Testis (tissue), 3 donors: Measurements from ENCODE around the gene PFKFB3. TPM values are rescaled to one million over a fixed set of nuclear protein-coding genes. Genes with fewer than 3 reads are reported as not detected.
"Not testable (repeated sequence)": the region's sequence is repeated elsewhere in the genome, so short reads cannot be mapped to it uniquely, and the experiment has no call there.

Experiments used
- DNase-seq: peaks from one replicate; pipeline ENCODE4 v3.0.0-alpha.2; 2019
- H3K27ac ChIP-seq, 2 donors: fragments of 200-600 bp; sonication (generic); one replicate each; pipeline ENCODE4 v1.5.1; 2019
- H3K27me3 ChIP-seq: fragments of 200-600 bp; sonication (generic); one replicate; pipeline ENCODE4 v1.5.1; 2019
- H3K36me3 ChIP-seq: fragments of 200-600 bp; sonication (generic); one replicate; pipeline ENCODE4 v1.5.1; 2017; ENCODE audit warnings: low read depth; ENCODE audit errors: missing control alignments
- H3K4me1 ChIP-seq: fragments of 200-600 bp; sonication (generic); one replicate; pipeline ENCODE4 v1.5.1; 2019
- H3K4me3 ChIP-seq, 2 donors: fragments of 200-600 bp; sonication (generic); one replicate each; pipeline ENCODE4 v1.5.1; 2017 to 2019
- H3K9me3 ChIP-seq: fragments of 200-600 bp; sonication (generic); one replicate; pipeline ENCODE4 v1.5.1; 2017
- POLR2A ChIP-seq: fragments of 450-650 bp; IDR thresholded peaks from one replicate; pipeline ENCODE4 v1.6.1; 2017; ENCODE audit warnings: antibody characterized with exemption, mild to moderate bottlenecking, moderate library complexity
- WGBS, 2 donors: methylation state at CpG; one replicate each; pipeline ENCODE4 v1.1.5; 2018; 5-methylcytosine and 5-hydroxymethylcytosine counted together
- intact Hi-C: fragments of 100-400 bp; cut with DNase I; formaldehyde crosslinking; loops from one replicate; pipeline ENCODE4 v1.15.1; 2023; ENCODE audit warnings: low total_unique reads
- polyA plus RNA-seq: library from polyadenylated mRNA; stranded (reverse); fragments of 350-450 nt; fragmentation: Illumina TruSeq; extraction: RNeasy Lipid Tissue Mini Kit (QIAGEN cat#74804); gene quantifications from one replicate; pipeline ENCODE4 v1.2.3, GENCODE V29; 2014; ENCODE audit warnings: low read depth, low replicate concordance; ENCODE audit not compliant: insufficient read depth
- total RNA-seq, 2 donors: library from RNA; depleted of rRNA; stranded (reverse); fragments of >200 nt; gene quantifications; one replicate each; pipeline ENCODE4 v1.2.3, GENCODE V29; 2016
- TF ChIP-seq, protein P1 (sequence below), 3 experiments: fragments of 450-650 bp in 2 of 3; fragments of 200-600 bp in 1 of 3; sonication (generic) in 1 of 3; IDR thresholded peaks; one replicate each; pipeline ENCODE4 v1.5.1; 2016 to 2019; ENCODE audit warnings: antibody characterized with exemption in 3 of 3, mild to moderate bottlenecking in 2 of 3, moderate library complexity in 1 of 3

The PFKFB3 gene
- total and polyA plus RNA-seq, 3 donors from 2014 or later: 31.7 to 65.3 (median 53.9) TPM

DNA sequence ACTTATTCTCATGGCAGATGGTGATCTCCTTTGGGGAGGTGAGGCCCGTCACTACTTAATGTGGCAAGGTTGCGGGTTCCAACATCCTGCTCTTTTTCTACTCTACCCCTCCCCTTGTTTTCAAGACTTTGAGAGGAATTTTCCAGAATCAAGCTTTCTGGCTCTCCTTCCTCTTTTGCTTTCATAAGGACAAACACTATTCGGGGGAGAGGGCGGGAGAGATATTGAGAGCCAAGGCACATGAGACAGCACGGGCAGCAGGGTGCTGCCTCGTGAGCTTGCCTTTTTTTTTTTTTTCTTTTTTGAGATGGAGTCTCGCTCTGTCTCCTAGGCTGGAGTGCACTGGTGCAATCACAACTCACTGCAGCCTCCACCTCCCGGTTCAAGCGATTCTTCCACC lies 6.9 kb upstream of the PFKFB3 start:
- WGBS, 2 donors: 50 to 67% methylated on average over 9 of the region's 9 CpGs
- intact Hi-C loops: no loop called here
- peak; percentile 64 for DNase-seq
- Histone ChIP-seq H3K27me3 (no peaks in the 10 kb centered on the region), H3K9me3 (no peaks in the 10 kb centered on the region), H3K4me3 (no peak overlapping the region), H3K27ac (peak overlapping the region; percentile 79 to 84), H3K4me1 (peaks cover 37% of the 10 kb centered on the region), H3K36me3 (no peaks in the 10 kb centered on the region)
- TF ChIP-seq, protein P1, sequence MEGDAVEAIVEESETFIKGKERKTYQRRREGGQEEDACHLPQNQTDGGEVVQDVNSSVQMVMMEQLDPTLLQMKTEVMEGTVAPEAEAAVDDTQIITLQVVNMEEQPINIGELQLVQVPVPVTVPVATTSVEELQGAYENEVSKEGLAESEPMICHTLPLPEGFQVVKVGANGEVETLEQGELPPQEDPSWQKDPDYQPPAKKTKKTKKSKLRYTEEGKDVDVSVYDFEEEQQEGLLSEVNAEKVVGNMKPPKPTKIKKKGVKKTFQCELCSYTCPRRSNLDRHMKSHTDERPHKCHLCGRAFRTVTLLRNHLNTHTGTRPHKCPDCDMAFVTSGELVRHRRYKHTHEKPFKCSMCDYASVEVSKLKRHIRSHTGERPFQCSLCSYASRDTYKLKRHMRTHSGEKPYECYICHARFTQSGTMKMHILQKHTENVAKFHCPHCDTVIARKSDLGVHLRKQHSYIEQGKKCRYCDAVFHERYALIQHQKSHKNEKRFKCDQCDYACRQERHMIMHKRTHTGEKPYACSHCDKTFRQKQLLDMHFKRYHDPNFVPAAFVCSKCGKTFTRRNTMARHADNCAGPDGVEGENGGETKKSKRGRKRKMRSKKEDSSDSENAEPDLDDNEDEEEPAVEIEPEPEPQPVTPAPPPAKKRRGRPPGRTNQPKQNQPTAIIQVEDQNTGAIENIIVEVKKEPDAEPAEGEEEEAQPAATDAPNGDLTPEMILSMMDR (IDR thresholded peaks at IDR 0.05): no peak
- TF ChIP-seq POLR2A: no peak

DNA sequence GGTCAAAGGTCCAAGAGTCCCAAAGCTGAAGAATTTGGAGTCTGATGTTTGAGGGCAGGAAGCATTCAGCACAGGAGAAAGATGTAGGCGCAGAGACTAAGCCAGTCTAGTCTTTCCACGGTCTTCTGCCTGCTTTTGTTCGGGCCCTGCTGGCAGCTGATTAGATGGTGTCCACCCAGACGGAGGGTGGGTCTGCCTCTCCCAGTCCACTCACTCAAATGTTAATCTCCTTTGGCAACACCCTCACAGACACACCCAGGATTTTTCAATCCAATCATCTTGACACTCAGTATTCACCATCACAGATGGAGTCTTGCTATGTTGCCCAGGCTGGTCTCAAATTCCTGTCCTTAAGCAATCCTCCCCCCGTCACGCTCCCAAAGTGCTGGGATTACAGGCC lies 6.2 kb upstream of the PFKFB3 start:
- WGBS, 2 donors: 86 to 91% methylated on average over 6 of the region's 6 CpGs
- H3K27me3 ChIP-seq, H3K9me3 ChIP-seq, DNase-seq, intact Hi-C loops, H3K4me3 ChIP-seq, H3K36me3 ChIP-seq: not testable (repeated sequence)
- Histone ChIP-seq H3K4me1 (peaks cover 39% of the 10 kb centered on the region), H3K27ac (peak overlapping the region; percentile 66 to 84)

- WGBS, 2 donors: 74 to 85% methylated on average over 2 of the region's 2 CpGs
- H3K36me3 ChIP-seq: no peaks in the 10 kb centered on the region
- H3K27ac ChIP-seq: peak overlapping the region in 1 of 2 donors; percentile 66
- peaks cover 37% of the 10 kb centered on the region for H3K4me1 ChIP-seq
- DNase-seq: no peak
- no peaks in the 10 kb centered on the region for H3K9me3 ChIP-seq
- H3K27me3 ChIP-seq: no peaks in the 10 kb centered on the region
- intact Hi-C loops: no loop called here
- H3K4me3 ChIP-seq: no peak overlapping the region
- TF ChIP-seq, protein P1 (IDR thresholded peaks at IDR 0.05): no peak
- no peak for TF ChIP-seq POLR2A
Measured at GRCh38 chr10:6197321-6197720, 5.4 kb upstream of the PFKFB3 start.

GRCh38 chr10:6198171-6198570 lies 4.6 kb upstream of the PFKFB3 start:
- WGBS, 2 donors: 93% methylated on average over 6 of the region's 6 CpGs
- H3K4me3 ChIP-seq: no peak overlapping the region
- DNase-seq: no peak
- no peaks in the 10 kb centered on the region for H3K36me3 ChIP-seq
- TF ChIP-seq, protein P1 (IDR thresholded peaks at IDR 0.05): no peak
- no peak for TF ChIP-seq POLR2A
- no peaks in the 10 kb centered on the region for H3K27me3 ChIP-seq
- H3K27ac ChIP-seq: no peak overlapping the region
- H3K9me3 ChIP-seq: no peaks in the 10 kb centered on the region
- H3K4me1 ChIP-seq: peaks cover 30% of the 10 kb centered on the region
- intact Hi-C loops: no loop called here

DNA sequence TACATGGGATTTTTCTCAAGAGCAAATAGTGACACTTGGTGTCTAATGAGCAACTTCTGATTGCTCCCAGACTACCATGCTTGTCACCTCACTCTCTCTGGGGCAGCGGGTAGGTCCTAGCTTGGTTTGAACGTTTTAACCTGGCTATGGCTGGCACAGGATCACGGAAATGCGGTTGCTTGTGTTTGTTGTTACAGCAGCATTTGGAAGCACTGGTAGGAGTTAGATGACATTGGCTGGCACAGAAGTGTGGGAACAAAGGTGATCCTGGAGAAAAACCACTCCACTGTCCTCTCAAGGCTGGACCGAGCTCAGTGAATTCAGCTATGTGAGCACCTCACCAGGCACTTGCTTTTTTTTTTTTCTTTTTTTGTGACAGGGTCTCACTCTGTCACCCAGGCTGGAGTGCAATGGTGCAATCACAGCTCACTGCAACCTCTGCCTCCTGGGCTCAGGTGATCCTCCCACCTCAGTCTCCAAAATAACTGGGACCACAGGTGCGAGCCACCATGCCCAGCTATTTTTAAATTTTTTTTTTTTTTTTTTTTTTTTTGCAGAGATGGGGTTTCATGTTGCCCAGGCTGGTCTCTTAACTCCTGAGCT lies 3.5 kb upstream of the PFKFB3 start:
- WGBS, 2 donors: 81 to 93% methylated on average over 6 of the region's 6 CpGs
- H3K36me3 ChIP-seq: no peaks in the 10 kb centered on the region
- no peaks in the 10 kb centered on the region for H3K9me3 ChIP-seq
- DNase-seq: no peak
- intact Hi-C loops: no loop called here
- H3K27me3 ChIP-seq: no peaks in the 10 kb centered on the region
- H3K4me1 ChIP-seq: peaks cover 35% of the 10 kb centered on the region
- H3K4me3 ChIP-seq: no peak overlapping the region
- TF ChIP-seq, protein P1 (IDR thresholded peaks at IDR 0.05): no peak
- TF ChIP-seq POLR2A: no peak
- no peak overlapping the region for H3K27ac ChIP-seq
